Measurements from ENCODE around the gene IZUMO1R.

Gene IZUMO1R

GRCh38 chr11:94305146-94305545, 766 bp downstream of the IZUMO1R start:
- Histone ChIP-seq H3K36me3 (ENCODE audit: control insufficient read depth, insufficient read depth, low read length) (no peaks in the 10 kb centered on the region), H3K4me3 (ENCODE audit: low read length) (no peak overlapping the region), H3K9ac (ENCODE audit: low read length) (no peak overlapping the region), H3K4me1 (ENCODE audit: control insufficient read depth, insufficient read depth, low read length) (no peaks in the 10 kb centered on the region), H3K9me3 (ENCODE audit: control insufficient read depth, low read length) (no peaks in the 10 kb centered on the region), H3K27me3 (ENCODE audit: control insufficient read depth, insufficient read depth, low read length) (peaks cover 4% of the 10 kb centered on the region)

- H3K9ac ChIP-seq (ENCODE audit: low read length), result no peak overlapping the region
- H3K4me3 ChIP-seq (ENCODE audit: low read length), result no peak overlapping the region
- H3K27me3 ChIP-seq (ENCODE audit: control insufficient read depth, insufficient read depth, low read length), result peaks cover 4% of the 10 kb centered on the region
- no peaks in the 10 kb centered on the region for H3K4me1 ChIP-seq (ENCODE audit: control insufficient read depth, insufficient read depth, low read length)
- H3K36me3 ChIP-seq (ENCODE audit: control insufficient read depth, insufficient read depth, low read length), result no peaks in the 10 kb centered on the region
- no peaks in the 10 kb centered on the region for H3K9me3 ChIP-seq (ENCODE audit: control insufficient read depth, low read length)
Observed at GRCh38 chr11:94307101-94307791, 2.9 kb downstream of the IZUMO1R start.

GRCh38 chr11:94308024-94308423, 3.6 kb downstream of the IZUMO1R start:
- peaks cover 5% of the 10 kb centered on the region for H3K27me3 ChIP-seq (ENCODE audit: control insufficient read depth, insufficient read depth, low read length)
- no peaks in the 10 kb centered on the region for H3K4me1 ChIP-seq (ENCODE audit: control insufficient read depth, insufficient read depth, low read length)
- no peaks in the 10 kb centered on the region for H3K36me3 ChIP-seq (ENCODE audit: control insufficient read depth, insufficient read depth, low read length)
- no peak overlapping the region for H3K4me3 ChIP-seq (ENCODE audit: low read length)
- no peaks in the 10 kb centered on the region for H3K9me3 ChIP-seq (ENCODE audit: control insufficient read depth, low read length)
- H3K9ac ChIP-seq (ENCODE audit: low read length), result no peak overlapping the region

GRCh38 chr11:94309757-94310156, 5.4 kb downstream of the IZUMO1R start:
- Histone ChIP-seq H3K4me3 (ENCODE audit: low read length) (no peak overlapping the region), H3K36me3 (ENCODE audit: control insufficient read depth, insufficient read depth, low read length) (no peaks in the 10 kb centered on the region), H3K27me3 (ENCODE audit: control insufficient read depth, insufficient read depth, low read length) (peaks cover 3% of the 10 kb centered on the region), H3K9ac (ENCODE audit: low read length) (no peak overlapping the region), H3K4me1 (ENCODE audit: control insufficient read depth, insufficient read depth, low read length) (no peaks in the 10 kb centered on the region), H3K9me3 (ENCODE audit: control insufficient read depth, low read length) (no peaks in the 10 kb centered on the region)

GRCh38 chr11:94310191-94310875, 6.0 kb downstream of the IZUMO1R start:
- no peaks in the 10 kb centered on the region for H3K4me1 ChIP-seq (ENCODE audit: control insufficient read depth, insufficient read depth, low read length)
- peaks cover 3% of the 10 kb centered on the region for H3K27me3 ChIP-seq (ENCODE audit: control insufficient read depth, insufficient read depth, low read length)
- no peaks in the 10 kb centered on the region for H3K36me3 ChIP-seq (ENCODE audit: control insufficient read depth, insufficient read depth, low read length)
- H3K4me3 ChIP-seq (ENCODE audit: low read length), result no peak overlapping the region
- no peak overlapping the region for H3K9ac ChIP-seq (ENCODE audit: low read length)
- no peaks in the 10 kb centered on the region for H3K9me3 ChIP-seq (ENCODE audit: control insufficient read depth, low read length)

- Histone ChIP-seq H3K9ac (ENCODE audit: low read length) (no peak overlapping the region), H3K4me1 (ENCODE audit: control insufficient read depth, insufficient read depth, low read length) (no peaks in the 10 kb centered on the region), H3K27me3 (ENCODE audit: control insufficient read depth, insufficient read depth, low read length) (peaks cover 3% of the 10 kb centered on the region), H3K36me3 (ENCODE audit: control insufficient read depth, insufficient read depth, low read length) (no peaks in the 10 kb centered on the region), H3K9me3 (ENCODE audit: control insufficient read depth, low read length) (no peaks in the 10 kb centered on the region), H3K4me3 (ENCODE audit: low read length) (no peak overlapping the region)
Observed at GRCh38 chr11:94312339-94312738, 8.0 kb downstream of the IZUMO1R start.

GRCh38 chr11:94314064-94314463, 9.7 kb downstream of the IZUMO1R start:
- peaks cover 3% of the 10 kb centered on the region for H3K27me3 ChIP-seq (ENCODE audit: control insufficient read depth, insufficient read depth, low read length)
- H3K9ac ChIP-seq (ENCODE audit: low read length), result no peak overlapping the region
- H3K4me1 ChIP-seq (ENCODE audit: control insufficient read depth, insufficient read depth, low read length), result no peaks in the 10 kb centered on the region
- no peak overlapping the region for H3K4me3 ChIP-seq (ENCODE audit: low read length)
- H3K36me3 ChIP-seq (ENCODE audit: control insufficient read depth, insufficient read depth, low read length), result no peaks in the 10 kb centered on the region
- H3K9me3 ChIP-seq (ENCODE audit: control insufficient read depth, low read length), result no peaks in the 10 kb centered on the region

GRCh38 chr11:94315664-94316063, 11.3 kb downstream of the IZUMO1R start:
- Histone ChIP-seq H3K9me3 (ENCODE audit: control insufficient read depth, low read length) (no peaks in the 10 kb centered on the region), H3K4me1 (ENCODE audit: control insufficient read depth, insufficient read depth, low read length) (no peaks in the 10 kb centered on the region), H3K36me3 (ENCODE audit: control insufficient read depth, insufficient read depth, low read length) (no peaks in the 10 kb centered on the region), H3K4me3 (ENCODE audit: low read length) (no peak overlapping the region), H3K27me3 (ENCODE audit: control insufficient read depth, insufficient read depth, low read length) (peaks cover 3% of the 10 kb centered on the region), H3K9ac (ENCODE audit: low read length) (no peak overlapping the region)

- Histone ChIP-seq H3K9ac (ENCODE audit: low read length) (no peak overlapping the region), H3K27me3 (ENCODE audit: control insufficient read depth, insufficient read depth, low read length) (no peaks in the 10 kb centered on the region), H3K4me1 (ENCODE audit: control insufficient read depth, insufficient read depth, low read length) (no peaks in the 10 kb centered on the region), H3K9me3 (ENCODE audit: control insufficient read depth, low read length) (no peaks in the 10 kb centered on the region), H3K36me3 (ENCODE audit: control insufficient read depth, insufficient read depth, low read length) (no peaks in the 10 kb centered on the region), H3K4me3 (ENCODE audit: low read length) (no peak overlapping the region)
Observed at GRCh38 chr11:94322501-94322900, 18.1 kb downstream of the IZUMO1R start.

GRCh38 chr11:94325681-94326080, 21.3 kb downstream of the IZUMO1R start:
- H3K36me3 ChIP-seq (ENCODE audit: control insufficient read depth, insufficient read depth, low read length), result no peaks in the 10 kb centered on the region
- H3K9ac ChIP-seq (ENCODE audit: low read length), result no peak overlapping the region
- no peaks in the 10 kb centered on the region for H3K9me3 ChIP-seq (ENCODE audit: control insufficient read depth, low read length)
- no peaks in the 10 kb centered on the region for H3K27me3 ChIP-seq (ENCODE audit: control insufficient read depth, insufficient read depth, low read length)
- no peaks in the 10 kb centered on the region for H3K4me1 ChIP-seq (ENCODE audit: control insufficient read depth, insufficient read depth, low read length)
- H3K4me3 ChIP-seq (ENCODE audit: low read length), result no peak overlapping the region

GRCh38 chr11:94326947-94327346, 22.6 kb downstream of the IZUMO1R start:
- Histone ChIP-seq H3K36me3 (ENCODE audit: control insufficient read depth, insufficient read depth, low read length) (no peaks in the 10 kb centered on the region), H3K9me3 (ENCODE audit: control insufficient read depth, low read length) (no peaks in the 10 kb centered on the region), H3K4me3 (ENCODE audit: low read length) (no peak overlapping the region), H3K27me3 (ENCODE audit: control insufficient read depth, insufficient read depth, low read length) (no peaks in the 10 kb centered on the region), H3K4me1 (ENCODE audit: control insufficient read depth, insufficient read depth, low read length) (no peaks in the 10 kb centered on the region), H3K9ac (ENCODE audit: low read length) (no peak overlapping the region)

- no peaks in the 10 kb centered on the region for H3K9me3 ChIP-seq (ENCODE audit: control insufficient read depth, low read length)
- no peaks in the 10 kb centered on the region for H3K27me3 ChIP-seq (ENCODE audit: control insufficient read depth, insufficient read depth, low read length)
- H3K4me1 ChIP-seq (ENCODE audit: control insufficient read depth, insufficient read depth, low read length), result no peaks in the 10 kb centered on the region
- no peak overlapping the region for H3K4me3 ChIP-seq (ENCODE audit: low read length)
- H3K36me3 ChIP-seq (ENCODE audit: control insufficient read depth, insufficient read depth, low read length), result no peaks in the 10 kb centered on the region
- no peak overlapping the region for H3K9ac ChIP-seq (ENCODE audit: low read length)
Observed at GRCh38 chr11:94328587-94329080, 24.3 kb downstream of the IZUMO1R start.

Data from mucosa of stomach (tissue), 1 donor.